ENCODE measurements around the gene HHATL.

Gene HHATL

GRCh38 chr3:42670670-42671069, 31.9 kb downstream of the HHATL start:
- TF ChIP-seq POU2F2 (IDR thresholded peaks at IDR 0.05; ENCODE audit: low read depth, low read length) (no peak), PAX5 (IDR thresholded peaks at IDR 0.05; ENCODE audit: insufficient read depth, low read length, severe bottlenecking) (no peak), SPI1 (IDR thresholded peaks at IDR 0.05; ENCODE audit: low read depth, low read length) (no peak)
- DNase-seq (ENCODE audit: insufficient read length, low spot score) (no peak), FAIRE-seq (no peak)

DNA sequence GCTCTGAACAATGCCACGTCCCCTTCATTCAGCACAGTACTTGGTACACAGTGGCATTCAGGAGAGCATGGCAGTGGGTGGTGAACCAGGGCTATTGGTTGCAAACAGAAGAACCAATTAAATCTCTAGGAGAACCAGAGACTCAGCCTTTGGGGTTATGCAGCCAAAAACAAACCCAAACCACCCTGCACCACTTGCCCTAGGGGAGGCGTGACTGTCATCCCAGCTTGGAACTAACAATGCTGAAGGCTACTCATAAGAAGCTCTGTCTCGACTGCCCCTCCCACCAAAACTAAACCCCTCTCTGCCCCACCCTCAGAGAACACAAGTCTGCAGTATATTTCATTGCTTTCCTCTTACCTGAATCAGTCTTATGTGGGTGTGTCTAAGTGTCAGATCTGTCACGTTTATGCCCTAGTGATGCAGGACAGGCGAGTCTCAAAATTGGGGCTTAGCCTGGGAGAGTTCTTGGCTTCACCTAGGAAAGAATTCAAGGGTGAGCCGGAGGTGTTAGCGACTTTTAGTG, 32.5 kb downstream of the HHATL start:
- DNase-seq (ENCODE audit: insufficient read length, low spot score): no peak
- TF ChIP-seq POLR2A (IDR thresholded peaks at IDR 0.05; ENCODE audit: low read depth, low read length) (no peak), SPI1 (IDR thresholded peaks at IDR 0.05; ENCODE audit: low read depth, low read length) (no peak), PAX5 (IDR thresholded peaks at IDR 0.05; ENCODE audit: insufficient read depth, low read length, severe bottlenecking) (no peak), POLR2AphosphoS5 (IDR thresholded peaks at IDR 0.05; ENCODE audit: low read depth, low read length) (no peak), POU2F2 (IDR thresholded peaks at IDR 0.05; ENCODE audit: low read depth, low read length) (no peak), TAF1 (IDR thresholded peaks at IDR 0.05; ENCODE audit: low read depth, low read length) (no peak)
- FAIRE-seq: no peak

- no peak for TF ChIP-seq POLR2AphosphoS5 (IDR thresholded peaks at IDR 0.05; ENCODE audit: low read depth, low read length)
- TF ChIP-seq PAX5 (IDR thresholded peaks at IDR 0.05; ENCODE audit: insufficient read depth, low read length, severe bottlenecking): no peak
- no peak for TF ChIP-seq POLR2A (IDR thresholded peaks at IDR 0.05; ENCODE audit: low read depth, low read length)
- no peak for TF ChIP-seq POU2F2 (IDR thresholded peaks at IDR 0.05; ENCODE audit: low read depth, low read length)
- no peak for TF ChIP-seq SPI1 (IDR thresholded peaks at IDR 0.05; ENCODE audit: low read depth, low read length)
- TF ChIP-seq TAF1 (IDR thresholded peaks at IDR 0.05; ENCODE audit: low read depth, low read length): no peak
- FAIRE-seq (no peak), DNase-seq (ENCODE audit: insufficient read length, low spot score) (no peak)
These were observed 33.8 kb downstream of the HHATL start for GRCh38 chr3:42668793-42669217.

- DNase-seq (ENCODE audit: insufficient read length, low spot score): no peak
- no peak for FAIRE-seq
- TF ChIP-seq POLR2A (IDR thresholded peaks at IDR 0.05; ENCODE audit: low read depth, low read length): no peak
- no peak for TF ChIP-seq SPI1 (IDR thresholded peaks at IDR 0.05; ENCODE audit: low read depth, low read length)
- TF ChIP-seq PAX5 (IDR thresholded peaks at IDR 0.05; ENCODE audit: insufficient read depth, low read length, severe bottlenecking): no peak
- TF ChIP-seq TAF1 (IDR thresholded peaks at IDR 0.05; ENCODE audit: low read depth, low read length): no peak
- no peak for TF ChIP-seq POU2F2 (IDR thresholded peaks at IDR 0.05; ENCODE audit: low read depth, low read length)
- no peak for TF ChIP-seq POLR2AphosphoS5 (IDR thresholded peaks at IDR 0.05; ENCODE audit: low read depth, low read length)
These were observed 34.2 kb downstream of the HHATL start for GRCh38 chr3:42668413-42668760.

- TF ChIP-seq PAX5 (IDR thresholded peaks at IDR 0.05; ENCODE audit: insufficient read depth, low read length, severe bottlenecking) (no peak), POU2F2 (IDR thresholded peaks at IDR 0.05; ENCODE audit: low read depth, low read length) (no peak), TAF1 (IDR thresholded peaks at IDR 0.05; ENCODE audit: low read depth, low read length) (no peak)
These were observed 34.8 kb downstream of the HHATL start for GRCh38 chr3:42667523-42668412.

DNA sequence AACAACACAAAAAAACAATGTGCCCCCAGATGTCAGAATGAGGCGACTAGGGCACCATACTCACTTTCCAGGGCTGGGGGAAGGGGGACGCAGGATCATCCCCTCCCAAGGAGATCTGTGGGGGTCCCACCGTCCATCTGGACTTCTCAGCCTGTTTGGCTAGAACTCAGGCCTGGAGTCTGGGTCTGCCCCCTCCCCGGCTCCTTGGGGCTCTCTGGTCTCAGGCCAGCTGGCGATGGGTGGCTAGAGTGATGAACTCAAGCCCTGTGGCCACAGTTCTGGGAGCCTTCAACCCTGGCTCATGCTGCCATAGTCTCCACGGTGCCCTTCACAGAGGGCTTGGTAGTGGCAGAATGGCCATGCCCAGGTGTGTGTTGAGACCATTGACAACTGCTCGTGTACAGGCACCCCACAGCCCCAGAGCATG, 35.5 kb downstream of the HHATL start:
- DNase-seq (ENCODE audit: insufficient read length, low spot score) (no peak), FAIRE-seq (no peak)
- TF ChIP-seq POU2F2 (IDR thresholded peaks at IDR 0.05; ENCODE audit: low read depth, low read length): no peak
- TF ChIP-seq POLR2A (IDR thresholded peaks at IDR 0.05; ENCODE audit: low read depth, low read length): no peak
- no peak for TF ChIP-seq SPI1 (IDR thresholded peaks at IDR 0.05; ENCODE audit: low read depth, low read length)
- TF ChIP-seq POLR2AphosphoS5 (IDR thresholded peaks at IDR 0.05; ENCODE audit: low read depth, low read length): no peak
- no peak for TF ChIP-seq TAF1 (IDR thresholded peaks at IDR 0.05; ENCODE audit: low read depth, low read length)
- TF ChIP-seq PAX5 (IDR thresholded peaks at IDR 0.05; ENCODE audit: insufficient read depth, low read length, severe bottlenecking): no peak

More at GRCh38 chr3:42667523-42668412, 34.8 kb downstream of the HHATL start:
- FAIRE-seq (no peak), DNase-seq (ENCODE audit: insufficient read length, low spot score) (no peak)

GRCh38 chr3:42666577-42666998, 36.0 kb downstream of the HHATL start:
- FAIRE-seq: no peak
- DNase-seq (ENCODE audit: insufficient read length, low spot score): no peak
- TF ChIP-seq POLR2A (IDR thresholded peaks at IDR 0.05; ENCODE audit: low read depth, low read length) (no peak), POLR2AphosphoS5 (IDR thresholded peaks at IDR 0.05; ENCODE audit: low read depth, low read length) (no peak), SPI1 (IDR thresholded peaks at IDR 0.05; ENCODE audit: low read depth, low read length) (no peak), TAF1 (IDR thresholded peaks at IDR 0.05; ENCODE audit: low read depth, low read length) (no peak), PAX5 (IDR thresholded peaks at IDR 0.05; ENCODE audit: insufficient read depth, low read length, severe bottlenecking) (no peak)

- no peak for FAIRE-seq
- peak; percentile 9 for DNase-seq (ENCODE audit: insufficient read length, low spot score)
- TF ChIP-seq POLR2AphosphoS5 (IDR thresholded peaks at IDR 0.05; ENCODE audit: low read depth, low read length) (no peak), TAF1 (IDR thresholded peaks at IDR 0.05; ENCODE audit: low read depth, low read length) (no peak)
These were observed 36.6 kb downstream of the HHATL start for GRCh38 chr3:42666022-42666421.

- DNase-seq (ENCODE audit: insufficient read length, low spot score) (peak; percentile 8), FAIRE-seq (no peak)
- TF ChIP-seq POU2F2 (IDR thresholded peaks at IDR 0.05; ENCODE audit: low read depth, low read length) (no peak), PAX5 (IDR thresholded peaks at IDR 0.05; ENCODE audit: insufficient read depth, low read length, severe bottlenecking) (no peak), TAF1 (IDR thresholded peaks at IDR 0.05; ENCODE audit: low read depth, low read length) (no peak), POLR2AphosphoS5 (IDR thresholded peaks at IDR 0.05; ENCODE audit: low read depth, low read length) (no peak), POLR2A (IDR thresholded peaks at IDR 0.05; ENCODE audit: low read depth, low read length) (no peak), SPI1 (IDR thresholded peaks at IDR 0.05; ENCODE audit: low read depth, low read length) (no peak)
These were observed 37.3 kb downstream of the HHATL start for GRCh38 chr3:42665050-42665878.
